HG03039 (cell line): Measurements from ENCODE around the gene STX1A.
A peak's percentile ranks its signal among the peaks of the same experiment; 100 is the strongest.
"Not testable (repeated sequence)": the region's sequence is repeated elsewhere in the genome, so short reads cannot be mapped to it uniquely, and the experiment has no call there.

Experiments used
- ATAC-seq: cut with Tn5 transposase; IDR thresholded peaks from one replicate; pipeline ENCODE4 v1.9.1; 2021; ENCODE audit warnings: mild to moderate bottlenecking, moderate library complexity; ENCODE audit not compliant: unreplicated experiment

STX1A gene

GRCh38 chr7:73736885-73737284 is 17.4 kb upstream of the STX1A start:
- ATAC-seq = no peak

GRCh38 chr7:73735528-73735905 is 16.0 kb upstream of the STX1A start:
- ATAC-seq = no peak

- peak; percentile 29 for ATAC-seq
Observed at GRCh38 chr7:73734619-73735527, 15.4 kb upstream of the STX1A start.

GRCh38 chr7:73732397-73732796 is 12.9 kb upstream of the STX1A start:
- ATAC-seq = no peak

- no peak for ATAC-seq
Observed at GRCh38 chr7:73730485-73730884, 11.0 kb upstream of the STX1A start.

GRCh38 chr7:73728551-73728950 is 9.1 kb upstream of the STX1A start:
- ATAC-seq = no peak

GRCh38 chr7:73727952-73728351 is 8.5 kb upstream of the STX1A start:
- no peak for ATAC-seq

GRCh38 chr7:73726083-73726466 is 6.6 kb upstream of the STX1A start:
- ATAC-seq = no peak

GRCh38 chr7:73723813-73724212 is 4.3 kb upstream of the STX1A start:
- ATAC-seq = no peak

- ATAC-seq = no peak
Observed at GRCh38 chr7:73722785-73723184, 3.3 kb upstream of the STX1A start.

- ATAC-seq = not testable (repeated sequence)
Observed at GRCh38 chr7:73722182-73722581, 2.7 kb upstream of the STX1A start.

- no peak for ATAC-seq
Observed at GRCh38 chr7:73721377-73721817, 1.9 kb upstream of the STX1A start.

GRCh38 chr7:73720443-73720842 is 974 bp upstream of the STX1A start:
- ATAC-seq = not testable (repeated sequence)

GRCh38 chr7:73719806-73720169 is 319 bp upstream of the STX1A start:
- ATAC-seq = no peak

GRCh38 chr7:73718438-73718881 is 1.0 kb downstream of the STX1A start:
- no peak for ATAC-seq

- ATAC-seq = no peak
Observed at GRCh38 chr7:73717991-73718405, 1.5 kb downstream of the STX1A start.

- no peak for ATAC-seq
Observed at GRCh38 chr7:73717025-73717807, 2.3 kb downstream of the STX1A start.

- ATAC-seq = no peak
Observed at GRCh38 chr7:73716318-73716890, 3.1 kb downstream of the STX1A start.

GRCh38 chr7:73715648-73716317 is 3.7 kb downstream of the STX1A start:
- ATAC-seq = no peak

- not testable (repeated sequence) for ATAC-seq
Observed at GRCh38 chr7:73713319-73713718, 6.2 kb downstream of the STX1A start.

- no peak for ATAC-seq
Observed at GRCh38 chr7:73712773-73713172, 6.7 kb downstream of the STX1A start.
